Measurements from ENCODE around the gene REC114. TPM values are rescaled to one million over a fixed set of nuclear protein-coding genes. Genes with fewer than 3 reads are reported as not detected.
"Not testable (repeated sequence)": the region's sequence is repeated elsewhere in the genome, so short reads cannot be mapped to it uniquely, and the experiment has no call there.

Gene REC114
- total and polyA plus RNA-seq, 9 of the 15 experiments (the other 6 are each of a cell fraction or from before 2014, with no cell fraction given) = 0.07 to 0.24 TPM; not detected in 7

DNA sequence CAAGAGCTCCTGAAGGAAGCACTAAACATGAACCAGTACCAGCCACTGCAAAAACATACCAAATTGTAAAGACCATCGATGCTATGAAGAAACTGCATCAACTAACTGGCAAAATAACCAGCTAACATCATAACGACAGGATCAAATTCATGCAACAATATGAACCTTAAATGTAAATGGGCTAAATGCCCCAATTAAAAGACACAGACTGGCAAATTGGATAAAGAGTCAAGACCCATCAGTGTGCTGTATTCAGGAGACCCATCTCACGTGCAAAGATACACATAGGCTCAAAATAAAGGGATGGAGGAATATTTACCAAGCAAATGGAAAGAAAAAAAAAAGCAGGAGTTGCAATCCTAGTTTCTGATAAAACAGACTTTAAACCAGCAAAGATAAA lies 7.0 kb downstream of the REC114 start:
- H3K4me2 ChIP-seq (ENCODE audit: insufficient read depth, low read length); H3K9me1 ChIP-seq (ENCODE audit: control insufficient read depth, insufficient read depth, low read length); intact Hi-C loops (cut with micrococcal nuclease); H3K79me2 ChIP-seq (ENCODE audit: control insufficient read depth, insufficient read depth, low read length); H3K4me1 ChIP-seq (replicated peaks in 1 of 2; ENCODE audit: control insufficient read depth in 2 of 2, insufficient read depth in 2 of 2, low read length in 2 of 2); BruUV-seq (replicated peaks); H3K9ac ChIP-seq (ENCODE audit: insufficient read depth in 1 of 2, low read depth in 2 of 2, low read length in 2 of 2); FAIRE-seq; DNase-seq (ENCODE audit: extremely low read depth in 1 of 4, low spot score in 3 of 4); ATAC-seq; H3K27me3 ChIP-seq (ENCODE audit: control insufficient read depth in 2 of 2, insufficient read depth in 2 of 2, low read length in 2 of 2); H3K9me3 ChIP-seq (replicated peaks; ENCODE audit: control insufficient read depth, insufficient read depth, low read depth, low read length); H2AFZ ChIP-seq (ENCODE audit: low read depth, low read length); H3K27ac ChIP-seq (ENCODE audit: extremely low read depth, low read depth, low read length); POLR2A ChIA-PET; H3K36me3 ChIP-seq (ENCODE audit: control insufficient read depth, insufficient read depth, low read length); H3K4me3 ChIP-seq; H4K20me1 ChIP-seq (replicated peaks; ENCODE audit: control insufficient read depth, insufficient read depth, low read length); CTCF ChIA-PET (ENCODE audit: low intra/inter-chr PET ratio); in situ Hi-C loops (cut with MboI): not testable (repeated sequence)
- TF ChIP-seq ZNF507 (tag; conservative IDR thresholded peaks at IDR 0.05) = peak; percentile 54
- WGBS (ENCODE audit: insufficient coverage, low coverage, missing lambda C conversion rate) = 0% methylated on average over 2 of the region's 3 CpGs

DNA sequence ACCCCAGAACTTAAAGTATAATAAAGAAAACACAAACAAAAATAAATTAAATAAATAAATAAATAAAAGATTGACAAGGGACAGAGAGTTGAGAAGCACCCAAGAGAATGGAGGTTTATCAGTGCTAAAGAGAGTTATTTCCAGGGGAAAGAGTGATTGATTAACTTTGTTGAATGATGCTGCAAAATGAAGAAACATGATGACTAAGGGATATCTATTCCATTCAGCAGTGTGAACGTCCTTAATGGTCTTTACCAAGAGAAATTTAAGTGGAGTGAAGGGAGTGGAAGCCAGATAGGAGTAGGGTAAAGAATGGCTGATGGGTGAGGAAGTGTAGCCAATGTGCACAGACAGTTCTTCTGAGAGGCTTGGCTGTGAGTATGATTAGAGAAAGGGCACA lies 11.1 kb downstream of the REC114 start:
- Histone ChIP-seq H3K9ac (ENCODE audit: insufficient read depth in 1 of 2, low read depth in 2 of 2, low read length in 2 of 2) (no peak overlapping the region), H3K4me2 (ENCODE audit: insufficient read depth, low read length) (no peak overlapping the region), H3K27me3 (ENCODE audit: control insufficient read depth in 2 of 2, insufficient read depth in 2 of 2, low read length in 2 of 2) (peaks cover 0 to 3% of the 10 kb centered on the region in 2 experiments; a peak in 3 of 5 replicates), H3K4me3 (no peak overlapping the region), H4K20me1 (replicated peaks; ENCODE audit: control insufficient read depth, insufficient read depth, low read length) (no peaks in the 10 kb centered on the region), H3K9me3 (replicated peaks; ENCODE audit: control insufficient read depth, insufficient read depth, low read depth, low read length) (no peaks in the 10 kb centered on the region; the same call in 1 of the 2 replicates), H3K9me1 (ENCODE audit: control insufficient read depth, insufficient read depth, low read length) (no peaks in the 10 kb centered on the region), H2AFZ (ENCODE audit: low read depth, low read length) (no peak overlapping the region), H3K79me2 (ENCODE audit: control insufficient read depth, insufficient read depth, low read length) (no peaks in the 10 kb centered on the region), H3K36me3 (ENCODE audit: control insufficient read depth, insufficient read depth, low read length) (no peaks in the 10 kb centered on the region), H3K4me1 (replicated peaks in 1 of 2; ENCODE audit: control insufficient read depth in 2 of 2, insufficient read depth in 2 of 2, low read length in 2 of 2) (no peaks in the 10 kb centered on the region), H3K27ac (ENCODE audit: extremely low read depth, low read depth, low read length) (no peak overlapping the region)
- in situ Hi-C loops (cut with MboI) = no loop called here
- DNase-seq (ENCODE audit: extremely low read depth in 1 of 4, low spot score in 3 of 4) = no peak
- ChIA-PET POLR2A (no interaction called here), CTCF (ENCODE audit: low intra/inter-chr PET ratio) (no interaction called here)
- 0% methylated on average over 1 of the region's 1 CpG for WGBS (ENCODE audit: insufficient coverage, low coverage, missing lambda C conversion rate)
- ATAC-seq = no peak
- intact Hi-C loops (cut with micrococcal nuclease) = no loop called here
- no peak for FAIRE-seq
- BruUV-seq (replicated peaks) = no TSS peak
- TF ChIP-seq, protein P1, sequence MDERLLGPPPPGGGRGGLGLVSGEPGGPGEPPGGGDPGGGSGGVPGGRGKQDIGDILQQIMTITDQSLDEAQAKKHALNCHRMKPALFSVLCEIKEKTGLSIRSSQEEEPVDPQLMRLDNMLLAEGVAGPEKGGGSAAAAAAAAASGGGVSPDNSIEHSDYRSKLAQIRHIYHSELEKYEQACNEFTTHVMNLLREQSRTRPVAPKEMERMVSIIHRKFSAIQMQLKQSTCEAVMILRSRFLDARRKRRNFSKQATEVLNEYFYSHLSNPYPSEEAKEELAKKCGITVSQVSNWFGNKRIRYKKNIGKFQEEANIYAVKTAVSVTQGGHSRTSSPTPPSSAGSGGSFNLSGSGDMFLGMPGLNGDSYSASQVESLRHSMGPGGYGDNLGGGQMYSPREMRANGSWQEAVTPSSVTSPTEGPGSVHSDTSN (CRISPR knock-in tag; IDR thresholded peaks at IDR 0.05; ENCODE audit: low read depth) = no peak
- TF ChIP-seq, protein P1 (tag; conservative IDR thresholded peaks at IDR 0.05; ENCODE audit: low read depth) = peak; percentile 51
- TF ChIP-seq MAFK (IDR thresholded peaks at IDR 0.05; ENCODE audit: low read length) = peak; percentile 70
- peak; percentile 87 for TF ChIP-seq C11orf30 (IDR thresholded peaks at IDR 0.05; ENCODE audit: low read depth)
- TF ChIP-seq NFE2 (IDR thresholded peaks at IDR 0.05; ENCODE audit: low read depth) = peak; percentile 34; the same call in 1 of the 2 replicates
- TF ChIP-seq POLR2AphosphoS2 (IDR thresholded peaks at IDR 0.05; ENCODE audit: low read length) = no peak
- TF ChIP-seq MAFG (tag; conservative IDR thresholded peaks at IDR 0.05) = peak; percentile 93
- TF ChIP-seq MAFF (IDR thresholded peaks at IDR 0.05; ENCODE audit: low read length) = peak; percentile 71
- TF ChIP-seq, protein P2, sequence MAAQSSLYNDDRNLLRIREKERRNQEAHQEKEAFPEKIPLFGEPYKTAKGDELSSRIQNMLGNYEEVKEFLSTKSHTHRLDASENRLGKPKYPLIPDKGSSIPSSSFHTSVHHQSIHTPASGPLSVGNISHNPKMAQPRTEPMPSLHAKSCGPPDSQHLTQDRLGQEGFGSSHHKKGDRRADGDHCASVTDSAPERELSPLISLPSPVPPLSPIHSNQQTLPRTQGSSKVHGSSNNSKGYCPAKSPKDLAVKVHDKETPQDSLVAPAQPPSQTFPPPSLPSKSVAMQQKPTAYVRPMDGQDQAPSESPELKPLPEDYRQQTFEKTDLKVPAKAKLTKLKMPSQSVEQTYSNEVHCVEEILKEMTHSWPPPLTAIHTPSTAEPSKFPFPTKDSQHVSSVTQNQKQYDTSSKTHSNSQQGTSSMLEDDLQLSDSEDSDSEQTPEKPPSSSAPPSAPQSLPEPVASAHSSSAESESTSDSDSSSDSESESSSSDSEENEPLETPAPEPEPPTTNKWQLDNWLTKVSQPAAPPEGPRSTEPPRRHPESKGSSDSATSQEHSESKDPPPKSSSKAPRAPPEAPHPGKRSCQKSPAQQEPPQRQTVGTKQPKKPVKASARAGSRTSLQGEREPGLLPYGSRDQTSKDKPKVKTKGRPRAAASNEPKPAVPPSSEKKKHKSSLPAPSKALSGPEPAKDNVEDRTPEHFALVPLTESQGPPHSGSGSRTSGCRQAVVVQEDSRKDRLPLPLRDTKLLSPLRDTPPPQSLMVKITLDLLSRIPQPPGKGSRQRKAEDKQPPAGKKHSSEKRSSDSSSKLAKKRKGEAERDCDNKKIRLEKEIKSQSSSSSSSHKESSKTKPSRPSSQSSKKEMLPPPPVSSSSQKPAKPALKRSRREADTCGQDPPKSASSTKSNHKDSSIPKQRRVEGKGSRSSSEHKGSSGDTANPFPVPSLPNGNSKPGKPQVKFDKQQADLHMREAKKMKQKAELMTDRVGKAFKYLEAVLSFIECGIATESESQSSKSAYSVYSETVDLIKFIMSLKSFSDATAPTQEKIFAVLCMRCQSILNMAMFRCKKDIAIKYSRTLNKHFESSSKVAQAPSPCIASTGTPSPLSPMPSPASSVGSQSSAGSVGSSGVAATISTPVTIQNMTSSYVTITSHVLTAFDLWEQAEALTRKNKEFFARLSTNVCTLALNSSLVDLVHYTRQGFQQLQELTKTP (IDR thresholded peaks at IDR 0.05; ENCODE audit: low read depth in 1 of 2, partially characterized antibody in 2 of 2) = no peak

Measured in K562 (cell line).